Testis (tissue), 2 donors: ENCODE data around the gene GOLGA6L10.

Source experiments
- POLR2A ChIP-seq: fragments of 450-650 bp; IDR thresholded peaks from one replicate; pipeline ENCODE4 v1.6.1; 2017; ENCODE audit warnings: antibody characterized with exemption, mild to moderate bottlenecking, moderate library complexity
- TF ChIP-seq, protein P1 (sequence below), 3 experiments: fragments of 450-650 bp in 2 of 3; fragments of 200-600 bp in 1 of 3; sonication (generic) in 1 of 3; IDR thresholded peaks; one replicate each; pipeline ENCODE4 v1.5.1; 2016 to 2019; ENCODE audit warnings: antibody characterized with exemption in 3 of 3, mild to moderate bottlenecking in 2 of 3, moderate library complexity in 1 of 3

DNA sequence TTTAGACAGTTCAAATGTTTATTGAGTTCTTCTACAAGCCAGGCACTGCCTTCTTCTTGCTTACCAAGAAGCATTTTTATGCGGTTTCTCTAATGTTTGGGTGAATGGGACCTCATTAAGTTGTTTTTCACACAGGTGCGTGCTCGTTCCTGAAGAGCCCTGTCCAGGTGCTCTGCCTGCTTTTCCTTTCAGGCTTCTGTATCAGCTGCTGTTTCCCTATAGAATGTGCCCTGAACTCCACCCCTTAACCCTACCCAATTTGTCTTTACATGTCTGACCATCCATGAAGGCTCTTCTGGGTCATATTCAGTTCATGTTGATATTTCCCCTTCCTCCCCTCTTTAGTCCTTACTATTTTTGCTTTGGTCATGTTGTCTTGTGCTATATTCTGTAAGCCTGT lies 22.4 kb upstream of the GOLGA6L10 start:
- TF ChIP-seq, protein P1, sequence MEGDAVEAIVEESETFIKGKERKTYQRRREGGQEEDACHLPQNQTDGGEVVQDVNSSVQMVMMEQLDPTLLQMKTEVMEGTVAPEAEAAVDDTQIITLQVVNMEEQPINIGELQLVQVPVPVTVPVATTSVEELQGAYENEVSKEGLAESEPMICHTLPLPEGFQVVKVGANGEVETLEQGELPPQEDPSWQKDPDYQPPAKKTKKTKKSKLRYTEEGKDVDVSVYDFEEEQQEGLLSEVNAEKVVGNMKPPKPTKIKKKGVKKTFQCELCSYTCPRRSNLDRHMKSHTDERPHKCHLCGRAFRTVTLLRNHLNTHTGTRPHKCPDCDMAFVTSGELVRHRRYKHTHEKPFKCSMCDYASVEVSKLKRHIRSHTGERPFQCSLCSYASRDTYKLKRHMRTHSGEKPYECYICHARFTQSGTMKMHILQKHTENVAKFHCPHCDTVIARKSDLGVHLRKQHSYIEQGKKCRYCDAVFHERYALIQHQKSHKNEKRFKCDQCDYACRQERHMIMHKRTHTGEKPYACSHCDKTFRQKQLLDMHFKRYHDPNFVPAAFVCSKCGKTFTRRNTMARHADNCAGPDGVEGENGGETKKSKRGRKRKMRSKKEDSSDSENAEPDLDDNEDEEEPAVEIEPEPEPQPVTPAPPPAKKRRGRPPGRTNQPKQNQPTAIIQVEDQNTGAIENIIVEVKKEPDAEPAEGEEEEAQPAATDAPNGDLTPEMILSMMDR (IDR thresholded peaks at IDR 0.05), result no peak
- TF ChIP-seq POLR2A, result no peak
